ENCODE results near the gene RAD51B.

The RAD51B gene

GRCh38 chr14:68599896-68600610 lies 780.5 kb downstream of the RAD51B start:
- H3K4me3 ChIP-seq (replicated peaks; ENCODE audit: low read depth, low read length) = no peak overlapping the region
- DNase-seq (ENCODE audit: low read depth) = no peak
- no peak for TF ChIP-seq CTCF (IDR thresholded peaks at IDR 0.05; ENCODE audit: low read length, missing control alignments)

- no peak for TF ChIP-seq CTCF (IDR thresholded peaks at IDR 0.05; ENCODE audit: low read length, missing control alignments)
- H3K4me3 ChIP-seq (replicated peaks; ENCODE audit: low read depth, low read length) = no peak overlapping the region
- DNase-seq (ENCODE audit: low read depth) = no peak
These were observed 782.9 kb downstream of the RAD51B start for GRCh38 chr14:68602507-68602906.

- no peak overlapping the region for H3K4me3 ChIP-seq (replicated peaks; ENCODE audit: low read depth, low read length)
- no peak for TF ChIP-seq CTCF (IDR thresholded peaks at IDR 0.05; ENCODE audit: low read length, missing control alignments)
- no peak for DNase-seq (ENCODE audit: low read depth)
These were observed 784.2 kb downstream of the RAD51B start for GRCh38 chr14:68603533-68604360.

GRCh38 chr14:68604361-68604730 lies 784.8 kb downstream of the RAD51B start:
- no peak overlapping the region for H3K4me3 ChIP-seq (replicated peaks; ENCODE audit: low read depth, low read length)
- no peak for DNase-seq (ENCODE audit: low read depth)
- TF ChIP-seq CTCF (IDR thresholded peaks at IDR 0.05; ENCODE audit: low read length, missing control alignments) = no peak

GRCh38 chr14:68604822-68605221 lies 785.2 kb downstream of the RAD51B start:
- H3K4me3 ChIP-seq (replicated peaks; ENCODE audit: low read depth, low read length) = no peak overlapping the region
- DNase-seq (ENCODE audit: low read depth) = no peak
- TF ChIP-seq CTCF (IDR thresholded peaks at IDR 0.05; ENCODE audit: low read length, missing control alignments) = no peak

- no peak overlapping the region for H3K4me3 ChIP-seq (replicated peaks; ENCODE audit: low read depth, low read length)
- DNase-seq (ENCODE audit: low read depth) = no peak
- no peak for TF ChIP-seq CTCF (IDR thresholded peaks at IDR 0.05; ENCODE audit: low read length, missing control alignments)
These were observed 786.6 kb downstream of the RAD51B start for GRCh38 chr14:68606176-68606575.
